IMR-90 (cell line): ENCODE measurements around the gene PAPPA. TPM values are rescaled to one million over a fixed set of nuclear protein-coding genes. Genes with fewer than 3 reads are reported as not detected.

Experiments used
- ATAC-seq: fragments of 200-7000 bp; cut with Tn5 transposase; 2 replicates; pipeline ENCODE4 v1.9.1; 2020; ENCODE audit warnings: low read depth, mild to moderate bottlenecking, moderate library complexity
- BruUV-seq: library from RNA; stranded (reverse); fragments of 400-500 nt; replicated peaks from 2 replicates; lab custom pipeline; 2021; lab: Mats Ljungman, UMichigan
- CTCF ChIA-PET: fragments of 300-600 bp; formaldehyde crosslinking; extraction: SDS; loops from one replicate; lab custom pipeline; 2021; ENCODE audit warnings: antibody characterized with exemption; lab: Yijun Ruan, JAX
- POLR2A ChIA-PET: fragments of 300-600 bp; sonication (Branson Sonifier 250); formaldehyde crosslinking; loops from one replicate; lab custom pipeline; 2022; ENCODE audit warnings: antibody characterized with exemption; ENCODE audit not compliant: unreplicated experiment; lab: Charles Lee
- DNase-seq: peaks from one replicate; pipeline ENCODE4 v3.0.0; 2013
- H2AFZ ChIP-seq: replicated peaks from 2 replicates; pipeline ENCODE3; 2013; ENCODE audit warnings: low read length, mild to moderate bottlenecking; ENCODE audit not compliant: poor library complexity
- H2AK5ac ChIP-seq: 2 replicates; pipeline ENCODE4 v1.6.1; 2013; ENCODE audit warnings: low read depth, low read length, inconsistent platforms
- H2AK9ac ChIP-seq: replicated peaks from 2 replicates; pipeline ENCODE3; 2013; ENCODE audit warnings: mild to moderate bottlenecking, low read depth, low read length, moderate library complexity; ENCODE audit not compliant: poor library complexity
- H2BK120ac ChIP-seq: 2 replicates; pipeline ENCODE4 v1.6.1; 2013; ENCODE audit warnings: low read depth, low read length, inconsistent platforms
- H2BK15ac ChIP-seq: 3 replicates; pipeline ENCODE4 v1.6.1; 2013; ENCODE audit warnings: low read depth, low read length, inconsistent platforms
- H2BK20ac ChIP-seq: 2 replicates; pipeline ENCODE4 v1.6.1; 2013; ENCODE audit warnings: low read depth, mild to moderate bottlenecking, inconsistent platforms, low read length, moderate library complexity
- H2BK5ac ChIP-seq: 2 replicates; pipeline ENCODE4 v1.6.1; 2013; ENCODE audit warnings: mild to moderate bottlenecking, low read depth, low read length, inconsistent platforms; ENCODE audit not compliant: poor library complexity, severe bottlenecking
- H3K14ac ChIP-seq: replicated peaks from 2 replicates; pipeline ENCODE4 v1.6.1; 2013; ENCODE audit warnings: low read depth, low read length, inconsistent platforms
- H3K18ac ChIP-seq: 2 replicates; pipeline ENCODE4 v1.6.1; 2013; ENCODE audit warnings: low read depth, low read length, control low read depth
- H3K23ac ChIP-seq: 2 replicates; pipeline ENCODE4 v1.6.1; 2013; ENCODE audit warnings: low read depth, low read length, inconsistent platforms
- H3K27ac ChIP-seq: 2 replicates; pipeline ENCODE4 v1.5.1; 2013; ENCODE audit warnings: mild to moderate bottlenecking, control low read depth, low read length; ENCODE audit not compliant: insufficient read depth
- H3K27me3 ChIP-seq: 2 replicates; pipeline ENCODE4 v1.6.1; 2013; ENCODE audit warnings: low read length; ENCODE audit not compliant: control insufficient read depth, insufficient read depth
- H3K36me3 ChIP-seq: 2 replicates; pipeline ENCODE4 v1.6.1; 2013; ENCODE audit warnings: low read length, mixed read lengths; ENCODE audit not compliant: control insufficient read depth, insufficient read depth
- H3K4ac ChIP-seq: 2 replicates; pipeline ENCODE4 v1.6.1; 2013; ENCODE audit warnings: low read depth, low read length, inconsistent platforms
- H3K4me1 ChIP-seq: 2 replicates; pipeline ENCODE4 v1.6.1; 2013; ENCODE audit warnings: low read length, mixed read lengths; ENCODE audit not compliant: control insufficient read depth, insufficient read depth
- H3K4me2 ChIP-seq: 2 replicates; pipeline ENCODE4 v1.6.1; 2013; ENCODE audit warnings: low read depth, mild to moderate bottlenecking, control low read depth, low read length, moderate library complexity
- H3K4me3 ChIP-seq: 2 replicates; pipeline ENCODE4 v1.5.1; 2013; ENCODE audit warnings: low read depth, mild to moderate bottlenecking, control low read depth, low read length, moderate library complexity; ENCODE audit not compliant: insufficient read depth
- H3K56ac ChIP-seq: 2 replicates; pipeline ENCODE4 v1.6.1; 2013; ENCODE audit warnings: low read length, inconsistent platforms; ENCODE audit not compliant: insufficient read depth; ENCODE audit errors: extremely low read depth
- H3K79me1 ChIP-seq, 2 experiments: 2 replicates each; pipeline ENCODE4 v1.6.1; 2013; ENCODE audit warnings: low read length in 2 of 2, inconsistent platforms in 1 of 2, low read depth in 1 of 2
- H3K9ac ChIP-seq: 2 replicates; pipeline ENCODE4 v1.6.1; 2013; ENCODE audit warnings: low read depth, low read length, control low read depth
- H3K9me1 ChIP-seq: 2 replicates; pipeline ENCODE4 v1.6.1; 2013; ENCODE audit warnings: low read length, inconsistent platforms; ENCODE audit not compliant: insufficient read depth
- H3K9me3 ChIP-seq: 2 replicates; pipeline ENCODE4 v1.6.1; 2013; ENCODE audit warnings: low read length; ENCODE audit not compliant: control insufficient read depth, insufficient read depth
- H4K20me1 ChIP-seq: 2 replicates; pipeline ENCODE4 v1.6.1; 2013; ENCODE audit warnings: low read length, inconsistent platforms; ENCODE audit not compliant: insufficient read depth
- H4K5ac ChIP-seq: 2 replicates; pipeline ENCODE4 v1.6.1; 2013; ENCODE audit warnings: mild to moderate bottlenecking, low read depth, low read length, control low read depth
- H4K8ac ChIP-seq, 2 experiments: 2 replicates each; pipeline ENCODE4 v1.6.1; 2013; ENCODE audit warnings: low read depth in 2 of 2, low read length in 2 of 2, control low read depth in 1 of 2, inconsistent platforms in 1 of 2
- H4K91ac ChIP-seq: 2 replicates; pipeline ENCODE4 v1.6.1; 2013; ENCODE audit warnings: low read depth, low read length, inconsistent platforms; ENCODE audit not compliant: insufficient read depth
- BHLHE40 ChIP-seq: fragments of 150-350 bp; IDR thresholded peaks from 2 replicates; pipeline ENCODE4 v1.6.1; 2016; ENCODE audit warnings: mild to moderate bottlenecking, low read depth, low read length
- CEBPB ChIP-seq: IDR thresholded peaks from 2 replicates; pipeline ENCODE4 v1.6.1; 2012; ENCODE audit warnings: low read depth, low read length, improper control_type of control experiment
- CHD1 ChIP-seq: IDR thresholded peaks from 2 replicates; pipeline ENCODE4 v1.6.1; 2012; ENCODE audit warnings: low read depth, low read length, improper control_type of control experiment
- CTCF ChIP-seq: conservative IDR thresholded peaks from 2 replicates; pipeline ENCODE4 v1.5.1; 2012; ENCODE audit warnings: mild to moderate bottlenecking, low read depth, low read length, improper control_type of control experiment
- ELK1 ChIP-seq: fragments of 150-350 bp; IDR thresholded peaks from 2 replicates; pipeline ENCODE4 v1.6.1; 2016; ENCODE audit warnings: low read depth, mild to moderate bottlenecking, low read length, moderate library complexity, borderline replicate concordance
- FOS ChIP-seq: fragments of 150-350 bp; IDR thresholded peaks from 2 replicates; pipeline ENCODE4 v1.6.1; 2016; ENCODE audit warnings: low read depth, low read length
- MAFK ChIP-seq: IDR thresholded peaks from 2 replicates; pipeline ENCODE4 v1.6.1; 2012; ENCODE audit warnings: low read depth, low read length, improper control_type of control experiment
- MAZ ChIP-seq: IDR thresholded peaks from 2 replicates; pipeline ENCODE4 v1.6.1; 2012; ENCODE audit warnings: low read depth, mild to moderate bottlenecking, low read length, improper control_type of control experiment, moderate library complexity, borderline replicate concordance
- MXI1 ChIP-seq: IDR thresholded peaks from 2 replicates; pipeline ENCODE4 v1.6.1; 2012; ENCODE audit warnings: low read depth, mild to moderate bottlenecking, low read length, moderate library complexity, borderline replicate concordance
- NFE2L2 ChIP-seq: fragments of 150-350 bp; IDR thresholded peaks from 2 replicates; pipeline ENCODE4 v1.6.1; 2016; ENCODE audit warnings: low read depth, mild to moderate bottlenecking, low read length
- POLR2A ChIP-seq: IDR thresholded peaks from 2 replicates; pipeline ENCODE4 v1.6.1; 2012; ENCODE audit warnings: mild to moderate bottlenecking, low read depth, low read length
- RAD21 ChIP-seq: IDR thresholded peaks from 2 replicates; pipeline ENCODE4 v1.6.1; 2012; ENCODE audit warnings: low read length, improper control_type of control experiment
- RCOR1 ChIP-seq: IDR thresholded peaks from 2 replicates; pipeline ENCODE4 v1.6.1; 2012; ENCODE audit warnings: mild to moderate bottlenecking, low read length, improper control_type of control experiment; ENCODE audit not compliant: insufficient replicate concordance
- RFX5 ChIP-seq: IDR thresholded peaks from 2 replicates; pipeline ENCODE4 v1.8.0; 2012; ENCODE audit warnings: low read depth, mild to moderate bottlenecking, low read length, moderate library complexity
- SMC3 ChIP-seq: fragments of 150-350 bp; IDR thresholded peaks from 2 replicates; pipeline ENCODE4 v1.6.1; 2016; ENCODE audit warnings: low read depth, mild to moderate bottlenecking, antibody characterized with exemption, low read length, moderate library complexity
- USF2 ChIP-seq: fragments of 150-350 bp; IDR thresholded peaks from 2 replicates; pipeline ENCODE4 v1.6.1; 2017; ENCODE audit warnings: mild to moderate bottlenecking, antibody characterized with exemption, low read length, low read depth
- WGBS, 2 experiments: methylation state at CpG; one replicate each; pipeline versions ENCODE4 v1.1.5 to v1.1.7; 2013; ENCODE audit warnings: missing lambda C conversion rate in 2 of 2; ENCODE audit not compliant: insufficient read length in 1 of 2; ENCODE audit errors: extremely low coverage in 2 of 2; 5-methylcytosine and 5-hydroxymethylcytosine counted together
- dilution Hi-C: fragments of 300-500 bp; cut with HindIII; formaldehyde crosslinking; loops from one replicate; pipeline ENCODE4 v1.14.3; 2018; ENCODE audit warnings: low sequenced_read_pairs; ENCODE audit not compliant: unreplicated experiment
- in situ Hi-C: fragments of 300-500 bp; cut with MboI; formaldehyde crosslinking; loops from 3 replicates; pipeline ENCODE4 v1.14.3; 2019; ENCODE audit warnings: low sequenced_read_pairs, inconsistent platforms, mixed read lengths
- intact Hi-C: fragments of 100-400 bp; cut with micrococcal nuclease; formaldehyde crosslinking; loops from 2 replicates; pipeline ENCODE4 v1.10.0; 2022
- polyA plus RNA-seq, 3 experiments: library from polyadenylated mRNA; depleted of rRNA; stranded (reverse); fragments of >200 nt; gene quantifications; 2 replicates each; pipeline ENCODE4 v1.2.3, GENCODE V29; 2012; ENCODE audit warnings: low replicate concordance in 1 of 3
- total RNA-seq: library from RNA; depleted of rRNA; stranded (reverse); fragments of >200 nt; gene quantifications from 2 replicates; pipeline ENCODE4 v1.2.3, GENCODE V29; 2012

PAPPA gene
- total and polyA plus RNA-seq, 2 of the 4 experiments (the other 2 are of a cell fraction): 8.3 to 12.4 TPM

GRCh38 chr9:116284518-116284917, 130.9 kb downstream of the PAPPA start:
- 86% methylated on average over 2 of the region's 6 CpGs; no CpG with 5 or more reads in 1 of the 2 experiments for WGBS, 2 experiments

More at GRCh38 chr9:116284518-116284917, 130.9 kb downstream of the PAPPA start:
- Histone ChIP-seq H2BK15ac (no peak overlapping the region), H3K18ac (no peak overlapping the region), H3K9ac (no peak overlapping the region), H2AK9ac (no peak overlapping the region), H3K4ac (no peak overlapping the region), H2BK20ac (no peak overlapping the region), H3K4me3 (no peak overlapping the region), H4K5ac (no peak overlapping the region), H2BK5ac (no peak overlapping the region), H3K36me3 (peaks cover 31% of the 10 kb centered on the region), H4K91ac (no peak overlapping the region), H3K14ac (no peak overlapping the region), H3K4me2 (no peak overlapping the region), H3K9me3 (no peaks in the 10 kb centered on the region), H4K8ac (no peak overlapping the region), H2AFZ (no peak overlapping the region), H3K4me1 (peaks cover 4% of the 10 kb centered on the region), H3K79me1 (0 out of 4 replicates have a peak, but pooled peaks cover 0 to 4% of the 10 kb centered on the region in 2 experiments), H3K9me1 (peaks cover 13% of the 10 kb centered on the region), H3K27ac (no peak overlapping the region), H3K23ac (no peak overlapping the region), H2BK120ac (no peak overlapping the region), H2AK5ac (no peak overlapping the region), H3K27me3 (no peaks in the 10 kb centered on the region), H4K20me1 (peaks cover 18% of the 10 kb centered on the region; the same call in 1 of the 2 replicates), H3K56ac (no peak overlapping the region)
- intact Hi-C loops: no loop called here
- DNase-seq (no peak), ATAC-seq (no peak)
- in situ Hi-C loops: no loop called here
- ChIA-PET POLR2A (no interaction called here), CTCF (no interaction called here)
- BruUV-seq: no TSS peak
- TF ChIP-seq SMC3: no peak
- no peak for TF ChIP-seq RCOR1
- TF ChIP-seq CHD1: no peak
- TF ChIP-seq MXI1: no peak
- TF ChIP-seq MAFK: no peak
- no peak for TF ChIP-seq CTCF
- no peak for TF ChIP-seq RFX5
- TF ChIP-seq POLR2A: no peak
- TF ChIP-seq RAD21: no peak
- no peak for TF ChIP-seq MAZ
- TF ChIP-seq USF2: no peak
- no peak for TF ChIP-seq CEBPB
- no peak for TF ChIP-seq BHLHE40
- no peak for TF ChIP-seq NFE2L2
- TF ChIP-seq FOS: no peak
- no peak for TF ChIP-seq ELK1
- dilution Hi-C loops: no loop called here
